ENCODE results near the gene LENEP.

The LENEP gene

GRCh38 chr1:155000411-155000725 lies 7.0 kb downstream of the LENEP start:
- peak overlapping the region; percentile 78 for H3K4me3 ChIP-seq (ENCODE audit: low read depth, low read length)
- TF ChIP-seq, protein P1, sequence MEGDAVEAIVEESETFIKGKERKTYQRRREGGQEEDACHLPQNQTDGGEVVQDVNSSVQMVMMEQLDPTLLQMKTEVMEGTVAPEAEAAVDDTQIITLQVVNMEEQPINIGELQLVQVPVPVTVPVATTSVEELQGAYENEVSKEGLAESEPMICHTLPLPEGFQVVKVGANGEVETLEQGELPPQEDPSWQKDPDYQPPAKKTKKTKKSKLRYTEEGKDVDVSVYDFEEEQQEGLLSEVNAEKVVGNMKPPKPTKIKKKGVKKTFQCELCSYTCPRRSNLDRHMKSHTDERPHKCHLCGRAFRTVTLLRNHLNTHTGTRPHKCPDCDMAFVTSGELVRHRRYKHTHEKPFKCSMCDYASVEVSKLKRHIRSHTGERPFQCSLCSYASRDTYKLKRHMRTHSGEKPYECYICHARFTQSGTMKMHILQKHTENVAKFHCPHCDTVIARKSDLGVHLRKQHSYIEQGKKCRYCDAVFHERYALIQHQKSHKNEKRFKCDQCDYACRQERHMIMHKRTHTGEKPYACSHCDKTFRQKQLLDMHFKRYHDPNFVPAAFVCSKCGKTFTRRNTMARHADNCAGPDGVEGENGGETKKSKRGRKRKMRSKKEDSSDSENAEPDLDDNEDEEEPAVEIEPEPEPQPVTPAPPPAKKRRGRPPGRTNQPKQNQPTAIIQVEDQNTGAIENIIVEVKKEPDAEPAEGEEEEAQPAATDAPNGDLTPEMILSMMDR (conservative IDR thresholded peaks at IDR 0.05; ENCODE audit: low read depth, low read length) = no peak
- DNase-seq (ENCODE audit: low read depth) = no peak

DNA sequence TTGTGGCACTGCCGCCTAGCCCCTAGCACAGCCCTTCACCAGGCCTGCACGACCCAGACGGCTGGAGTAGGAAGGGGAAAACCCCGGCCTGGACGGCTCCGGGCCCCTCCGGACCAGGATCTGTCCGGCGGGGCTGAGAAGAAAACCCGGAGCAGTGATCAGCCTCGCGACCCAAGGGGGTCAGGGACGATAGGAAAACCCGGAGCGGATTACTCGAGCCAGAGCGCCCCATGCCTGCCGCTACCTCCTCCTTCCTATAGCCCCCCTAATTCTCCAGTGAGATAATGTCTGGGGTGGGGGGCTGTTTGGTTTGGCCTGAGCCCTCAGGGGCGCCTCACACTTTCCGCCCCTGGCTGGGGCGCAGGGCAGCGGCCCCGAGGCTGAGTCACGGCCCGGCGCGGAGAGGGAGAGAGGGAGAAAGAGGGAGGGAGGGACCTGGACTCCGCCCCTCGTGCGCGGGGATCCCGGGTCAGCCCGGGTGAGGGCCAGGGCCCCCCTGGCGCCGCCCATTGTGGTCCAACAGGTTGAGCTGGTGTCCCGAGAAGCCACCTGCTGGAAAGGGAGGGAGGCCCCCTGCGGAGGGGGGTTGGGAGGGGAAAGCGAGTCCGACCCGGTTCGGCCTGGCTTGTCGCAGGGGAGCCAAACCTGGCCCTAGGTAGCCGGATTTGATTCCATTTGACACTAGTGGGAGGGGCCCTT lies 7.5 kb downstream of the LENEP start:
- TF ChIP-seq, protein P1 (conservative IDR thresholded peaks at IDR 0.05; ENCODE audit: low read depth, low read length) = no peak
- peak; percentile 88 for DNase-seq (ENCODE audit: low read depth)
- H3K4me3 ChIP-seq (ENCODE audit: low read depth, low read length) = peak overlapping the region; percentile 78

- peak overlapping the region; percentile 78 for H3K4me3 ChIP-seq (ENCODE audit: low read depth, low read length)
- no peak for DNase-seq (ENCODE audit: low read depth)
- TF ChIP-seq, protein P1 (conservative IDR thresholded peaks at IDR 0.05; ENCODE audit: low read depth, low read length) = no peak
Measured at GRCh38 chr1:155001425-155001674, 8.0 kb downstream of the LENEP start.

DNA sequence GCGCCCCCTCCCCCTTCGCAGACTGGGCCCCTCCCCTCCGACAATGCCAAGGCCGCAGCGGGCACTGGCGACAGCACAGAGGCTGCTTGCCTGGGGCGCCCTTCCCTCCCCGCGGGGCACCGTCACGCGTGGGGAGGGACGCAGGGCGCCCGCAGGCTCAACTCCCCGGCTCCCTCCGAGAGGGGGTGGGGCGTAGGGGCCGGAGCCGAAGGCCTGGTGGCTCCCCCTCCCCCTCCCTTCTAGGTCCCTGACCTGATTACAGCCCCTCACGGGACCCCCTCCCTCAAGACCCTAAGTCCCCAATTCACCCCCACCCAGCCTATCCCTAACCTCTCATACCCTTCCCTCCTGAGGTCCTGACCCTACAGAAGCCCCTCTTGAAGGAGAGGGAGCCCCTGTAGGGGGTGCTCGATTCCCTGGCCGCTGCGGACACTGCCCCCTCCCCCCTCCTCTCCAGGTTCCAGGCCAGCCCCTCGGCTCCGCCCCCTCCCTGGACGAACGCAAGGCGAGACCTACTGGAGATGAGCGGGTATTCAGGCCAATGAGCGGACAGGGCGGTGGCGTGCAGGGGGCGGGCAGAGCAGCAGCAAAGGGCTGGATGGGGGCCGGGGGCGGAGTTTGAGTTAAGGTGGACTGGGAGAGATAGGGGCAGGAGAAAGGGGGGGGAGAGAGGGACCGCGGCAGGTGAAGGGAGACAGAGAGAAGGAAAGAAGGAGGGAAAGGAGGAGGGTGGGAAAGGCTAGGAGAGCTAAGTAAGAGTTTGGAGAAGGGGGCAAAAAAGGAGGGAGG lies 8.5 kb downstream of the LENEP start:
- peak overlapping the region; percentile 86 for H3K4me3 ChIP-seq (ENCODE audit: low read depth, low read length)
- TF ChIP-seq, protein P1 (conservative IDR thresholded peaks at IDR 0.05; ENCODE audit: low read depth, low read length) = peak; percentile 69
- DNase-seq (ENCODE audit: low read depth) = peak; percentile 99

- TF ChIP-seq, protein P1 (conservative IDR thresholded peaks at IDR 0.05; ENCODE audit: low read depth, low read length) = no peak
- peak; percentile 21 for DNase-seq (ENCODE audit: low read depth)
- H3K4me3 ChIP-seq (ENCODE audit: low read depth, low read length) = peak within 1 kb of the TSS; percentile 86
Measured at GRCh38 chr1:155002464-155003226, 9.3 kb downstream of the LENEP start, which contains the start of gene ZBTB7B. Gene ZBTB7B (plus strand): TSS chr1:155002802. CDS start chr1:155014661, 11,859 bp downstream.

DNA sequence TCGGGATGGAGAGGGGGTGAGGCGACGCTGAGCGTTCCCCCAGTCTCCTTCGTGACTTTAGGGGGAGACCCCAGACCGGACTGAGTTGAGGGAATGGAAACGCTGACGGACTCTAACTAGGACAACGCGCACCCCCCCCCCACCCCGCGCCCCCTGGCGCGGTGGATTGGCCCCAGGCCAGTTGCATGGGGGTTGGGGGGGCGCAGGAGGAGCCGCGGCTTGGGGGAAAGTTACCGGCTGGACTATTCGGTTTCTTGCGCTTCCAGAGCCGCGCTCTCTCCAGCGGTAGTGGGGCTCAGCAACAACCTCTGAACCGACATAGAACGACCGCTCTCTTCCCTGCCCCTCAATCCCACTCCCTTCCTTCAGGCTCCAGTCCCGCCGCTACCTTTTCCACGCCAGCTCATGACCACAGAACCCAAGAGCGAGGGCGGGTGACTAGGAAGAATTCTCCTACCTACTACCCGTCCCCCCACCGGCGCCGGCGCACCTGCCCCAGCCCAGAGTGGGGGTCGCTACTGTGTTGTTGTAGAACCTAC lies 9.9 kb downstream of the LENEP start:
- TF ChIP-seq, protein P1 (conservative IDR thresholded peaks at IDR 0.05; ENCODE audit: low read depth, low read length) = no peak
- H3K4me3 ChIP-seq (ENCODE audit: low read depth, low read length) = peak overlapping the region; percentile 86
- DNase-seq (ENCODE audit: low read depth) = peak; percentile 28

All from choroid plexus epithelial cell (primary cell).